Spleen (tissue), 7 donors: ENCODE measurements around the gene MOB3C.

Source experiments
- POLR2A ChIP-seq, 3 donors: fragments of 450-650 bp; IDR thresholded peaks; one replicate each; pipeline ENCODE4 v1.5.1; 2017; ENCODE audit warnings: antibody characterized with exemption in 3 of 3, mild to moderate bottlenecking in 1 of 3
- POLR2AphosphoS5 ChIP-seq, 3 donors: sonication (generic); formaldehyde crosslinking; IDR thresholded peaks; one replicate each; pipeline ENCODE4 v1.5.1; 2017; ENCODE audit warnings: antibody characterized with exemption in 3 of 3
- TF ChIP-seq, protein P1 (sequence below), 11 experiments: fragments of 200-600 bp in 7 of 11; fragments of 450-650 bp in 4 of 11; sonication (generic) in 4 of 11; IDR thresholded peaks in 8 of 11; conservative IDR thresholded peaks in 3 of 11; 1 replicate in 7 of 11; 2 replicates in 4 of 11; pipeline versions ENCODE4 v1.4.0 to v1.8.0; 2016 to 2021; ENCODE audit warnings: antibody characterized with exemption in 11 of 11, inconsistent platforms in 4 of 11, mild to moderate bottlenecking in 1 of 11
- donor health status: DM: no; HTN: no; CAD: no; lungs with moderate emphysema.
- donor health status: DM: no; HTN: no; CAD: no.
- donor health status: DM: no; HTN: no; CAD: no.

DNA sequence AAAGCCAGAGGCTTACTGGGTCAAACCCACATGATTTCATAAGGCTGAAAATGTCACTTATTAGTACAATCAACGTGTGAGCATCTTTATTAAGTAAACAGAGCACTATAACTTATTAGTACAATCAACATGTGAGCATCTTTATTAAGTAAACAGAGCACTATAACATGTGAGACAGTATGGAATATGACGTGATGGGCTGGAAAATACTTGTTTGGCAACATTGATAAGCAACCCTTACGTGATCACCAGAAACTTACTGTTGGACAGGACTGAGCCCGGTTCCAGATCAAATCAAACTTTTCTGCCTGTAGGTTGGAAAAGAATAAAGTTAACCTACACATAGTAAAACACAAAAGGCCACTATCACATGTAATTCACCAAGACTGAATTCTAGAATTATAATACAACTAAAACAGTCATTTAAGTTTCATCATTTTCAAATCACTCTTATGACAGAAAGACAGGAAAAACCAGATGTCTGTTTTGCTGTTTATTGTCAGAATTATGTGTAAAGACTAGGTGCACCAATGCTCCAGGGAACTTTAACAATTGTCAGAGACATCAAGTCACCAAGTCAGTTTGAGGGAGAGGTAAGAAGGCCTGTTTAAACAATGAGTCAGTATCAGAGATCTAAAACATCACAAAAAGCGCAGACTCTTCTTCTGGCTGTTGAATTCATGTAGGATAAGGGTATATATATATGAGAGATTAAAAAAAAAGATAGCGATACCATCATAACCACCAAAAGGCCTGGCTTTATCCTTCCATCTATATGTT, 35.9 kb upstream of the MOB3C start:
- TF ChIP-seq POLR2AphosphoS5 (IDR thresholded peaks at IDR 0.05) = no peak
- TF ChIP-seq, protein P1, sequence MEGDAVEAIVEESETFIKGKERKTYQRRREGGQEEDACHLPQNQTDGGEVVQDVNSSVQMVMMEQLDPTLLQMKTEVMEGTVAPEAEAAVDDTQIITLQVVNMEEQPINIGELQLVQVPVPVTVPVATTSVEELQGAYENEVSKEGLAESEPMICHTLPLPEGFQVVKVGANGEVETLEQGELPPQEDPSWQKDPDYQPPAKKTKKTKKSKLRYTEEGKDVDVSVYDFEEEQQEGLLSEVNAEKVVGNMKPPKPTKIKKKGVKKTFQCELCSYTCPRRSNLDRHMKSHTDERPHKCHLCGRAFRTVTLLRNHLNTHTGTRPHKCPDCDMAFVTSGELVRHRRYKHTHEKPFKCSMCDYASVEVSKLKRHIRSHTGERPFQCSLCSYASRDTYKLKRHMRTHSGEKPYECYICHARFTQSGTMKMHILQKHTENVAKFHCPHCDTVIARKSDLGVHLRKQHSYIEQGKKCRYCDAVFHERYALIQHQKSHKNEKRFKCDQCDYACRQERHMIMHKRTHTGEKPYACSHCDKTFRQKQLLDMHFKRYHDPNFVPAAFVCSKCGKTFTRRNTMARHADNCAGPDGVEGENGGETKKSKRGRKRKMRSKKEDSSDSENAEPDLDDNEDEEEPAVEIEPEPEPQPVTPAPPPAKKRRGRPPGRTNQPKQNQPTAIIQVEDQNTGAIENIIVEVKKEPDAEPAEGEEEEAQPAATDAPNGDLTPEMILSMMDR (IDR thresholded peaks at IDR 0.05 in 8 of 11, conservative IDR thresholded peaks at IDR 0.05 in 3 of 11) = no peak
- TF ChIP-seq POLR2A (IDR thresholded peaks at IDR 0.05) = no peak
